RPMI7951 (cell line): ENCODE results near the gene EVA1A. TPM values are rescaled to one million over a fixed set of nuclear protein-coding genes. Genes with fewer than 3 reads are reported as not detected.

Experiments
- DNase-seq: peaks from one replicate; pipeline ENCODE4 v3.0.0-alpha.2; 2012; ENCODE audit warnings: low read depth
- total RNA-seq: library from RNA; depleted of rRNA; stranded (reverse); fragments of >200 nt; shearing (Covaris generic); gene quantifications from 2 replicates; pipeline ENCODE4 v1.2.3, GENCODE V29; 2014

EVA1A gene
- total RNA-seq, 1 experiment from 2014 or later = 68.7 TPM

GRCh38 chr2:75541430-75541829, 19.3 kb downstream of the EVA1A start:
- DNase-seq = no peak

- no peak for DNase-seq
These were observed 19.7 kb downstream of the EVA1A start for GRCh38 chr2:75540994-75541393.

- no peak for DNase-seq
These were observed 20.6 kb downstream of the EVA1A start for GRCh38 chr2:75539955-75540716.

- DNase-seq = no peak
These were observed 21.9 kb downstream of the EVA1A start for GRCh38 chr2:75538521-75539490.

GRCh38 chr2:75537658-75538057, 23.1 kb downstream of the EVA1A start:
- no peak for DNase-seq

- DNase-seq = no peak
These were observed 27.6 kb downstream of the EVA1A start for GRCh38 chr2:75533135-75533534.

GRCh38 chr2:75532488-75532887, 28.3 kb downstream of the EVA1A start:
- no peak for DNase-seq

GRCh38 chr2:75528221-75528977, 32.3 kb downstream of the EVA1A start:
- DNase-seq = peak; percentile 95

- peak; percentile 28 for DNase-seq
These were observed 33.1 kb downstream of the EVA1A start for GRCh38 chr2:75527676-75528075.

- DNase-seq = no peak
These were observed 33.9 kb downstream of the EVA1A start for GRCh38 chr2:75526842-75527241.

- peak; percentile 68 for DNase-seq
These were observed 35.1 kb downstream of the EVA1A start for GRCh38 chr2:75525434-75526310.

GRCh38 chr2:75524276-75524911, 36.3 kb downstream of the EVA1A start:
- DNase-seq = no peak

GRCh38 chr2:75523313-75524275, 37.1 kb downstream of the EVA1A start:
- DNase-seq = peak; percentile 95

GRCh38 chr2:75522543-75523312, 38.0 kb downstream of the EVA1A start:
- DNase-seq = peak; percentile 60

GRCh38 chr2:75521225-75521872, 39.4 kb downstream of the EVA1A start:
- no peak for DNase-seq

GRCh38 chr2:75519843-75520242, 40.9 kb downstream of the EVA1A start:
- DNase-seq = no peak

- DNase-seq = no peak
These were observed 41.9 kb downstream of the EVA1A start for GRCh38 chr2:75518638-75519465.
